Measurements from ENCODE around the gene EMP3. TPM values are rescaled to one million over a fixed set of nuclear protein-coding genes. Genes with fewer than 3 reads are reported as not detected.

The EMP3 gene
- total RNA-seq, 1 donor = 185 TPM

- no peaks in the 10 kb centered on the region for H4K20me1 ChIP-seq (ENCODE audit: insufficient read depth, low read length)
- H3K4me1 ChIP-seq (ENCODE audit: insufficient read depth, low read length) = no peaks in the 10 kb centered on the region
- no peak overlapping the region for H3K27ac ChIP-seq (ENCODE audit: low read depth, low read length)
- H3K4me2 ChIP-seq (ENCODE audit: insufficient read depth, low read length) = no peak overlapping the region
- H3K79me2 ChIP-seq (ENCODE audit: insufficient read depth, low read length) = no peaks in the 10 kb centered on the region
- no peak for TF ChIP-seq CTCF (IDR thresholded peaks at IDR 0.05; ENCODE audit: extremely low read depth, low read depth, low read length)
- H3K9me3 ChIP-seq (ENCODE audit: low read depth, low read length) = no peaks in the 10 kb centered on the region
- no peaks in the 10 kb centered on the region for H3K36me3 ChIP-seq (ENCODE audit: insufficient read depth, low read length)
- H2AFZ ChIP-seq (ENCODE audit: low read length) = no peak overlapping the region
- H3K27me3 ChIP-seq (ENCODE audit: insufficient read depth, low read length) = no peaks in the 10 kb centered on the region
- DNase-seq (ENCODE audit: insufficient read length, low spot score, missing footprints) = no peak
- no peak overlapping the region for H3K4me3 ChIP-seq (ENCODE audit: insufficient read depth, low read length)
These were observed 47.6 kb downstream of the EMP3 start for GRCh38 chr19:48372904-48373303.

GRCh38 chr19:48373567-48373966 lies 48.2 kb downstream of the EMP3 start:
- TF ChIP-seq CTCF (IDR thresholded peaks at IDR 0.05; ENCODE audit: extremely low read depth, low read depth, low read length) = no peak
- no peaks in the 10 kb centered on the region for H4K20me1 ChIP-seq (ENCODE audit: insufficient read depth, low read length)
- no peaks in the 10 kb centered on the region for H3K9me3 ChIP-seq (ENCODE audit: low read depth, low read length)
- H3K27me3 ChIP-seq (ENCODE audit: insufficient read depth, low read length) = no peaks in the 10 kb centered on the region
- no peak overlapping the region for H2AFZ ChIP-seq (ENCODE audit: low read length)
- H3K27ac ChIP-seq (ENCODE audit: low read depth, low read length) = no peak overlapping the region
- no peak for DNase-seq (ENCODE audit: insufficient read length, low spot score, missing footprints)
- no peak overlapping the region for H3K4me3 ChIP-seq (ENCODE audit: insufficient read depth, low read length)
- H3K79me2 ChIP-seq (ENCODE audit: insufficient read depth, low read length) = no peaks in the 10 kb centered on the region
- H3K36me3 ChIP-seq (ENCODE audit: insufficient read depth, low read length) = no peaks in the 10 kb centered on the region
- H3K4me2 ChIP-seq (ENCODE audit: insufficient read depth, low read length) = no peak overlapping the region
- no peaks in the 10 kb centered on the region for H3K4me1 ChIP-seq (ENCODE audit: insufficient read depth, low read length)

GRCh38 chr19:48378194-48378570 lies 52.8 kb downstream of the EMP3 start:
- peaks cover 21% of the 10 kb centered on the region for H3K36me3 ChIP-seq (ENCODE audit: insufficient read depth, low read length)
- no peaks in the 10 kb centered on the region for H3K4me1 ChIP-seq (ENCODE audit: insufficient read depth, low read length)
- no peak overlapping the region for H3K4me2 ChIP-seq (ENCODE audit: insufficient read depth, low read length)
- H3K27me3 ChIP-seq (ENCODE audit: insufficient read depth, low read length) = no peaks in the 10 kb centered on the region
- TF ChIP-seq CTCF (IDR thresholded peaks at IDR 0.05; ENCODE audit: extremely low read depth, low read depth, low read length) = no peak
- no peak overlapping the region for H3K4me3 ChIP-seq (ENCODE audit: insufficient read depth, low read length)
- no peaks in the 10 kb centered on the region for H3K9me3 ChIP-seq (ENCODE audit: low read depth, low read length)
- DNase-seq (ENCODE audit: insufficient read length, low spot score, missing footprints) = no peak
- no peak overlapping the region for H2AFZ ChIP-seq (ENCODE audit: low read length)
- H3K79me2 ChIP-seq (ENCODE audit: insufficient read depth, low read length) = no peaks in the 10 kb centered on the region
- H4K20me1 ChIP-seq (ENCODE audit: insufficient read depth, low read length) = peaks cover under 1% of the 10 kb centered on the region
- no peak overlapping the region for H3K27ac ChIP-seq (ENCODE audit: low read depth, low read length)

- Histone ChIP-seq H3K27me3 (ENCODE audit: insufficient read depth, low read length) (no peaks in the 10 kb centered on the region), H3K36me3 (ENCODE audit: insufficient read depth, low read length) (peaks cover 30% of the 10 kb centered on the region), H3K4me1 (ENCODE audit: insufficient read depth, low read length) (no peaks in the 10 kb centered on the region), H3K79me2 (ENCODE audit: insufficient read depth, low read length) (no peaks in the 10 kb centered on the region), H4K20me1 (ENCODE audit: insufficient read depth, low read length) (peaks cover 8% of the 10 kb centered on the region), H3K4me3 (ENCODE audit: insufficient read depth, low read length) (no peak overlapping the region), H2AFZ (ENCODE audit: low read length) (no peak overlapping the region), H3K9me3 (ENCODE audit: low read depth, low read length) (no peaks in the 10 kb centered on the region), H3K4me2 (ENCODE audit: insufficient read depth, low read length) (no peak overlapping the region), H3K27ac (ENCODE audit: low read depth, low read length) (no peak overlapping the region)
- DNase-seq (ENCODE audit: insufficient read length, low spot score, missing footprints) = no peak
- TF ChIP-seq CTCF (IDR thresholded peaks at IDR 0.05; ENCODE audit: extremely low read depth, low read depth, low read length) = no peak
These were observed 53.7 kb downstream of the EMP3 start for GRCh38 chr19:48379058-48379457.

Other genes with a start within 250 kb of the EMP3 start
- 3.2 and 4.3 TPM in 2 replicates for gene PLA2G4C, start 214.7 kb upstream of the EMP3 start, total RNA-seq
- 10.0 and 11.9 TPM in 2 replicates for gene LIG1, start 155.2 kb upstream of the EMP3 start, total RNA-seq
- gene ZSWIM9, start 154.9 kb upstream of the EMP3 start, total RNA-seq = 1.5 and 2.2 TPM in 2 replicates
- gene CARD8, start 69.6 kb upstream of the EMP3 start, total RNA-seq = 17.4 and 18.0 TPM in 2 replicates
- gene ZNF114, start 55.5 kb upstream of the EMP3 start, total RNA-seq = under 0.01 and 0.29 TPM in 2 replicates
- gene TMEM143, start 38.4 kb downstream of the EMP3 start, total RNA-seq = 4.3 and 4.7 TPM in 2 replicates
- gene SYNGR4, start 38.8 kb downstream of the EMP3 start, total RNA-seq = not detected in 2 replicates
- 95.2 and 119 TPM in 2 replicates for gene KDELR1, start 66.0 kb downstream of the EMP3 start, total RNA-seq
- under 0.01 TPM in 2 replicates for gene GRIN2D, start 68.1 kb downstream of the EMP3 start, total RNA-seq
- 23.3 and 25.0 TPM in 2 replicates for gene GRWD1, start 120.4 kb downstream of the EMP3 start, total RNA-seq
- 0.59 and 0.72 TPM in 2 replicates for gene KCNJ14, start 130.0 kb downstream of the EMP3 start, total RNA-seq
- gene CYTH2, start 143.8 kb downstream of the EMP3 start, total RNA-seq = 63.6 and 66.2 TPM in 2 replicates
- not detected in 2 replicates for gene LMTK3, start 186.3 kb downstream of the EMP3 start, total RNA-seq
- gene SULT2B1, start 226.6 kb downstream of the EMP3 start, total RNA-seq = under 0.01 TPM in 1 of 2 replicates, not detected in the other